NK-92 (cell line): ENCODE measurements around the gene SEZ6.
A peak's percentile ranks its signal among the peaks of the same experiment; 100 is the strongest.

Source experiments
- DNase-seq: peaks from one replicate; lab custom pipeline; 2025; ENCODE audit not compliant: unreplicated experiment; lab: John Stamatoyannopoulos, UW

SEZ6 gene

DNA sequence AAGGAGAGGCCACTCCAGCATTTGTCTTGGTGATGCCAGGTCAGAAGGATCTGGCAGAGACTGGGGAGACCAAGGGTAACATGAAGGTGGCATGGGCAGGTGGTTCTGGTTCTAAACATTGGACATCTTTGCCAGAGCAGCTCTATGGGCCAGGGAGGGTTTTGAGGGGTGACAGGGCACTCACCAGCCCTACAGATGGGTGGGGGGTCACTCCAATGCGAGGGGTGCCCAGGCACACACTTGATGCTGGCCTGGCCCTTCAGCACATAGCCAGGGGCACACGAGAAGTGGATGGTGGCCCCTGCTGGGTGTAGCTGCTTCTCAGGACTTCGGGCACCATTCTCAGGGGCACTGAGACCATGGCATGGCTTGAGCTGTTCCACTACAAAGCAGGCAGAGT, 49.0 kb downstream of the SEZ6 start:
- no peak for DNase-seq

DNA sequence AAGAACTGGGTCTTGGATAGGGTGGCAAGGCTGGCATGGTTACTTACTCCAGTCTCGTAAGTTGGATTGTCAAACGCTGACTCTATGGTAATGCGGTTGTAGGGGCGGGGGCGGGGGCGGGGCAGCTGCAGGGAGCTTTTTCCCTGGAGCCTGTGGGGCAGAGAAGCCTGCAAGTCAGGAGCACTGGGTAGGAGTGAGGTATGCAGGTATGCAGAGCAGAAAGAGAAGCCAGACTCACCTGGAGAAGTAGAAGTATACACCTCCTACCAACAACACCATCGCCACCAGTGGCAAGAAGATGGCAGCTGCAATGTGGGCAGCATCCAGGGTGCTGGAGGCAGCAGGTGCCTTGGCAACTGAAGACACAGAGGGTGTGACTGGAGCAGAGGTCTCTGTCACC, 49.7 kb downstream of the SEZ6 start:
- DNase-seq: no peak

DNA sequence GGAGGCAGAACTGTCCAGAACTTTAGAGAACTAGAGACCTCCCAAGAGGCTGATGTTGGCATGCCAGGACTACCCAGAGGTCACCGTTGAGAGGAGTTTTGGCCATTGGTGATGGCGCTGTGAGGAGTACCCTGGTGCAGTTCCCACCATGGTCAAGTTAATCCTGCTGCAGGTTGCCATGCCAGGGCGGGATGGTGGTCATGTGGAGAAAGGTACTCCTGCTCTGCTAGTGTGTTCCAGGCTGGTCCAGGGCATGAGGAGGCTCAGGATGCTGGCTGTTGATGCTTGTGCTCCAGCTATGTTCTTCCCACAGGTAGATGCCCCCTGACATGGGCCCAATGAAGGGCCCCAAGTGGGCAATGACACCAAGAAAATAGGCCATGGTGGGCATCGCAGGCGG, 50.4 kb downstream of the SEZ6 start:
- DNase-seq: no peak

DNA sequence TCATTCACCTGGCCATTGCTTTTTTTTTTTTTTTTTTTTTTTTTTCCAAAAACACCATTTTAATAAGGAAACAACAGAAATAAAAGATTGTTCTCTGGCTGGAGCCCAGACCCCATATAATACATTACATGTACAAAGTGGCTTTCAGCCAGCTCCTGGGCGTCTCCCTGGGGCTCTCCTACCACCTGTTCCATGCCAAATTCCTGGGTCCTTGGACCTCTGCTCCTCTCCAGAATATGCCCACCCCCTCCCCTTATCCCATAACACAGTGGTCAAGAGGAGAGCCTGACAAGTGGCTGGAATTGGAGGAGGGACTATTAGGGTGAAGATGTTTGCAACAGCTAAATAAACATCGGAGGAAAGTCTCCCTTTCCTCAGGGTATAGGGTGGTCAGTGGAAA, 50.9 kb downstream of the SEZ6 start:
- DNase-seq: no peak

DNA sequence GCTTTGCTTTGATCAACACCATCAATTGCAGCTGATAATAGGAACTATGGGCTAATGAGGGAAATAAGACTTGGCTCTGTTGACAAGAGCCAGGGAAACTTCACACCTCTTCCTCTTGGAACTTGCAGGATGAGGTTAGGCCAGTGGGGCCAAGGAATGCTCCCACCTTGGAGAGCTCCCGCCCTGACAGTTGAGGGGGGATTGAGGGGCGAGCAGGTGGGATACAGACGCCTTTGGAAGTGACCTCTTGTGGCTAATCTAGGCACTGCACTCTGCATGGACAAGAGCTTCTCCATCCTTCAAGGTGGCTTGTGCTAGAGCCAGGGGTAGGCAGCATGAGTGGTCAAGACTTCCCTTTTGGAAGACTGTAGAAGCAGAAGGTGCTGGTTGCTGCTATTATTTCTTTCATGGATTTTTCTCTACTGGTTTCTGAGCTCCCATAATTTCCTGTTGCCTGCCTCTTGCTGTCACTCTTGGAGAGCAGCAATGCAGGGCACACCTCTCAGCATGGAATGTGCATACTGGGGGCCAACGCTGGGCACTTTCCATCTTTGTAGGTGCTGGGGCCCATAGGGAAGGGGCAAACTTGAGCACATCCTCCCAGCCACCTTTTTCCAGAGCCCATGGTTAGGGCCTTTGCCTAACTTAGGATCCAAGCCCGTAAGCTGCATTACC, 52.3 kb downstream of the SEZ6 start:
- no peak for DNase-seq

DNA sequence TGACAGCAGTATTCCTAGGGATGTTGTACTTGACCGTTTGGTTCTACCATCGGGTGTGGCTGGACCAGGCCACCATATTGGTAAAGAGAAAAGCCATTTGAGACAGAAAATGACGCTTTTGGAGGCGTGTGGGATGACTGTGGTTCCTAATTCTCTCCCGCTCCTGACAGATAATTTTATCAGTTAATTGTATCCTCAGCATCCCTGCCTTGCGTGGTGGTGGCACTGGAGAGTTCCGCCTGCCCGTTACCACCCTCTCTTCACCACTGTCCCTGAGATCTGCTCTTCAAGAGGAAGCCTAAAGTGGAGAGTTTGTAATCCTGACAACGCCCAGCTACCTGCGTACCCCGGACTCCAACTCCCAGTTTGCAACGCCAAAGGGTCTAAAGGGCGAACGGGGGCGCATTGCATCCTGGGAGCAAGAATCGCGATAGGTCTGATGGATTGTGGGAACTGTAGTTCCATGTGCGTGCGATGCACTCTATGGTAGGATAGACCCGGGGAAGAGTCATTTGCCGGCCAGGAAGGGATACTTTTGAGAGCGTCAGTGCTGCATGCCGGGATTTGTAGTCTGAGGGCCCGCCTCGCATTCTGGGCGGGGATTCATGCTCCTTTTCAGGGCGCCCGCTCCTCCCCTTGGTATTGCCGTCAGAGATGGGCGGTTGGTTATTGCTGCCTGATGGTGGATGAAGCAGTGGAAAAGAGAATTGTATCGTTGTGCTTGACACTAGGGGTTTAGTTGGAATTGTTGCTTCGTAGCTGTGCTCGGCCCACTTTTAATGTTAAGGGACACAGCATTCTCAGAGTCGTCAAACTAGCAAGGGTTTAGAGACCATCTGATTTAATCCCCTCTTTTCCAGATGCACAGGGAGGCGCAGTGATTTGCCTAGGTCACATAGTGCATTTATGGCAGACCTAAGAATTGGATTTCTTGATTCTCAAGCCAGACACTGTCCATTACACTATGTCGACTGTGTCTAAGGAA, 53.5 kb downstream of the SEZ6 start:
- peak; percentile 79 for DNase-seq

DNA sequence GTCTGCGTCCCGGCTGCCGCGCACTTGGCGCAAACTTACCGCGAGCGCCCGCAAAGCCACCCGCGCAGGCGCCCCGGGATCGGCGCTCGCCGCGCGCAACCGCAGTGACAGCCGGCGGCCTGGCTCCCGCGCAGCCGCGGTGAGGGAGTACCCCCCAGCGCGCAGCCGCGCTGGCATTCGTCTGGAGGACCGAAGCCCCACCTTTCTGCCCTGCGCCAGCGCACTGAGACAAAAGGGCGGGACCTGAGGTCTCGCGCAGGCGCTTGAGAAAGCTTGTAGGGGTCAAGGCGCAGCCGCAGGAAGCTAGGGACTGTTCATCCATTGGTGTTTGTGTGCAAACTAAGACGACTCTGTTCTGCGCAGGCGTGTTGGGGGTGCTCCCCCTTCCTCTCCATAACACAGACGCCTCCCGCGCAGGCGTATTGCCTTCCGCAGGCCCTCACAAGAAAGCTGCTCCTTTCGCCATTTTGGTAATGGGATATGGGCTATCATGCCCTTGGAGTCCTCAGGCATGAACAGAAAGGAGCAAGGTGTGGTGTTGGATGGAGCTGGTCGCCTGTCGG, 54.3 kb downstream of the SEZ6 start, which contains the start of gene PHF12:
TSS of gene PHF12 (minus strand) at position 91 of the 563 bp plus-strand sequence. CDS start 558 bp downstream, outside the sequence.
- peak; percentile 99 for DNase-seq

DNA sequence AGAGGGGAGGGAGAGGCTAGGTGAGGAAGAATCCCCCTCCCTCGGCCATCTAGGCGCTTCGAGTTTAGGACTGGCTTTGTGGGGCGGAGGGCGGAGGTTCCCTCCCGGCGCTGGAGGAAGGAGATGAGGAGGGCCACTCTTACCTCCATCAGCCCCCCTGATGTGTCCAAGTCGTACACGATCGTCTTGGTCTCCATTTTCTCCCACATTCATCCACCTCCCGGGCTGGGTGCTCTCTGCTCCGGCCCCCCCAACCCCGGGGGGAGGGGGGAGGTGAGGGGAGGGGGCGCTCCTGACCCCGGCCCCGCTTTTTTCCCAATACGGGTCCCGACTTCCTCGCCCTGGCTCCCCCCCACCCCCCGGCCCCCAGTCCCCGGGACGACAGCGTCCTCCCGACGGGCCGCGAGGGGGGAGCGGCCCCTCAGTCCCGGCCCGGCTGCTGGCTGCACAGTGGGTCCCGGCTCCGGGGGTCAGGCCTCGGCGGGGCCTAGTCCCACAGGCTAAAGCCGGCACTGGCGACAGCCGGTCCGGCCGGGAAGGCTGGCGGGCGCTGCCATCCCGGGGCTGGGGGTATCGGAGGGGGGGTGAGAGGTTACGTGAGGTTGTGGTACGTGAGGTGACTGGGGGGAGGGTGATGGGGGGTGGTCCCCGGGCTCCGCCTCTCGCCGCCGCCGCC, 54.9 kb downstream of the SEZ6 start:
- DNase-seq: no peak

DNA sequence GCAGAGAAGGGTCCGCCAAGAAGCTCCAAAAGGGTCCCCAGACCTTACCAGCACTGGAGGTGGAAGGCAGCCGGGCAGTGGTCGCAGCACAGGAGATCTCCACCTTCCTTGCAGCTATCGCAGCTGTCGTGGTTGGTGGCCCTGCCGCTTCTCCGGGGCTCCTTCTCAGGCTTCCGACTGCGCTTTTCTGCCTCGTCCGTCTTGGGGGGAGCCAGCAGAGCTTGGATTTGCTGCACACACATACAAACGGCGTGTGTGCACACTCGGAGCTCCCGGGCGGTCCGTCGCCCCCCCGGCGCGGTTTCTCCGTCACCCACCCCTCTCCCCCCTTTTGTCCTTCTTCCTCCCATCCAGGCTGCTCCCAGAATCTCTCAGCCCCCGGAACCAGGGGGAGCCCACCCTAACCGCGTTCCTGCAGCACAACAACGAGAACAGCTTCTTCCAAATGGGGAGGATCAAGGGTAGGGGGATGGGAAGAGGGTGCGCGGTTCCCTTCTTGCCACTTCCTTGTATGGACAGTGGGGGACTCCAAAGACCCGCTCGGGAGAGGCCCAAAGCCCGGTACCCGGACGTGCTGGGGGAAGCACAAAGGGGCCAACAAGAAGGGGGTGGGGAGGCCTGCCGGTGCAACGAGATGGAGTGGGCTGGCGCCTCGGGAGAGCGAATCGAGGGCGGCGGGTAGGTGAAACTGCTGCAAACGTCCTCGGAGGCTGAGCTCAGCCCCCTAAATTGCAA, 55.6 kb downstream of the SEZ6 start:
- DNase-seq: no peak

DNA sequence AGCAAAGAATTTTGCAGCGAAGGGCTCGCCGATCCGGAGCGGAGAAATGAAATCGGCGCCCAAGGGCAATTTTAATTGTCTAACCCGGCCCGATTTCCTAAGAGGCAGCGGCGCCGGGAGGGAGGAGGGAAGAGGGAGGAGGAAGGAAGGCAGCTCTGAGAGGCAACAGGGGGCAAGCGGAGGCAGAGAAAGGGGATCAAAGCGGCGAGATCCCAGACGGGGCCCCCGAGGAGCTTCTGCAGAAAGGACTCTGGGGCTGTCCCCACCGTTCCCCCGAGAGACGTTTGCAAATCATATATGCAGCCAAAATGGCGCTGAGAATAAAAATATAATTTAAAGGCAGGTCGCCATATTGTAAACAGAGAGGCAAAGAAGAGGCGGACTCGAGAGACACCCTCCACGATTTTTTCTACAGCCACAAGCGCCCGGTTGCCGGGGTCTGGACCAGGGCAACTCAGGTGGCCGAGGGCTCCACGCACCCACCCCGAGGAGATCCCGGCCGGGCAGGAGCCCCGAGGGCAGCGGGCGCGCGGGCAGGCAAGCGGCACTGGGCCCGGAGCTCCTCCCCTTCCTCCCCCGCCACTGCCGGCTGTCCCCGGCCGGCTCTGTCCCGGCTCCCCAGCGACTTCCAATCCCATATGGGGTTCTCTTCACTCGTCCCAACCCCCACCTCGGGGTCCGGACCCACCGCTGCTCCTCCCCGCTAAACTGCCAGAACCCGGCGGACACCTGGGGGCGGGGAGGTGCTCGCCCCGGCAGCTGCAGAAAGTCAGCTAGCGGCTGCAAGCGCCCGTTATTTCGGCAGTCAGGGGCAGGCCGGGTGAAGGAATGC, 56.4 kb downstream of the SEZ6 start:
- DNase-seq: no peak

DNA sequence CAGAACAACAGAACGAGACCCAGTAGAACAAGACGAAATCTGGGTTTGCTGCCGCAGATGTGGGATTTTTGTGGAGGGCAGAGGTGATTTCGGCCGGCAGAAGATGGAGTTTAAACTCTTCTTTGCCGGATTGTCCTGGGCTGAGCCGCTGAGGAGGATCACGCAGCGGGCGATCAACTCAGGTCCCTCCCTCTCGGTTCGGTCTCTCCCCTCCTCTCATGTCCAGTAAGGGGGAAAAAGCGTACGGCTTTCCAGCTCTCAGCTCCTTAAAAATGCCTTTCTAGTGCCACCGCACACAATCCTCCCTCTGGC, 57.0 kb downstream of the SEZ6 start:
- no peak for DNase-seq

DNA sequence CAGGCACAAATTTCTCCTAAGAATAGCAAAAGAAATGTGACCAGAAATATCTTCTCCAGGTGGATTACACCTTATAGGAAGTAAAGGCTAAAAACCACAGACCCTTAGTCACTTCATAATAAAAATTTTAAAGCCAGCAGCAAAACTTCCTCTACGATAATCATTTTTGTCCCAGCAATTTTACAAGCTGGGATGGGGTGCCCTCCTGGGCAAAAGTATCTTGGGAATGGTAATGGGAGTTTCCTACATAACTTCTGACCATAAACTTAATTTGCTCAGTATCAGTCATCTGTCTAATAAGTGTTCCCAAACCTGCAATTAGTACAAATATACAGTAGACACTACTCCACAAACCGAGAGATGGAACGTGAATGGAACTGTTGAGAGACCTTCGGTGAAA, 57.5 kb downstream of the SEZ6 start:
- DNase-seq: no peak

DNA sequence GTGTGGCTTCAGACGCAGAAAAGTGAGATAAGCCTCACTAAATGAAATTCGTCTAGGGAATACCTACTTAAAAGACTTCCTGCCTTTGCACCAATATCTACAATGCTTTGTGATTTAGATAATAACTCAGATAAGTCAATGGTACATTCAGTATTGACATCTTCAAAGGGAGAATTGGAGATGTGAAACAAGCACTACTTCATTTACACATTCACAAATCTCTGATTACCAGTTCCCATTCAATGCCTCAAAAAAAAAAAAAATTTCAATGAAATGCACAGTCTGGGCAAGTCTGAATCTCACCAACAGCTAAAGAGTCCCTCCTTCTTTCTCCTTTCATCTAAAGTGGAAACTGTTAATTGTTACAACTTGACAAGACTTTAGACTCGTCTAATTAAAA, 58.2 kb downstream of the SEZ6 start:
- DNase-seq: no peak

DNA sequence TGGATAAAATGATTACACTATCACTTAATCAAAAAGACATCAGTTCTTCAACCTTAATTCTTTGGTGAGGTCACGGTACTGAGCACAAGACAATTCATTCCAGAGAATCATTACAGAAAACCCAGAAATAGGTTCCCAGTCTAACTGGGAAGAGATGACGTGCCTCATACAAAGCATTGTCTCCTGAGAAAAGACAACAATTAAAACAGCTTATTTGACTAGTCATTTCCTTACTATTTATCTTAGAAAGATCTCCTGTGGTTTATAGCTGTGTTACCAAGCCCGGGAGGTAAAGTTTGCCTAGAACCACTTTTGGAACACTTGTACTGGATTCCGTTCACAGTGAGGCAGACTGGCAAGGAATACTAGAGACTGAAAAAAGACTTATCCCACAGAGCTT, 59.6 kb downstream of the SEZ6 start:
- no peak for DNase-seq

DNA sequence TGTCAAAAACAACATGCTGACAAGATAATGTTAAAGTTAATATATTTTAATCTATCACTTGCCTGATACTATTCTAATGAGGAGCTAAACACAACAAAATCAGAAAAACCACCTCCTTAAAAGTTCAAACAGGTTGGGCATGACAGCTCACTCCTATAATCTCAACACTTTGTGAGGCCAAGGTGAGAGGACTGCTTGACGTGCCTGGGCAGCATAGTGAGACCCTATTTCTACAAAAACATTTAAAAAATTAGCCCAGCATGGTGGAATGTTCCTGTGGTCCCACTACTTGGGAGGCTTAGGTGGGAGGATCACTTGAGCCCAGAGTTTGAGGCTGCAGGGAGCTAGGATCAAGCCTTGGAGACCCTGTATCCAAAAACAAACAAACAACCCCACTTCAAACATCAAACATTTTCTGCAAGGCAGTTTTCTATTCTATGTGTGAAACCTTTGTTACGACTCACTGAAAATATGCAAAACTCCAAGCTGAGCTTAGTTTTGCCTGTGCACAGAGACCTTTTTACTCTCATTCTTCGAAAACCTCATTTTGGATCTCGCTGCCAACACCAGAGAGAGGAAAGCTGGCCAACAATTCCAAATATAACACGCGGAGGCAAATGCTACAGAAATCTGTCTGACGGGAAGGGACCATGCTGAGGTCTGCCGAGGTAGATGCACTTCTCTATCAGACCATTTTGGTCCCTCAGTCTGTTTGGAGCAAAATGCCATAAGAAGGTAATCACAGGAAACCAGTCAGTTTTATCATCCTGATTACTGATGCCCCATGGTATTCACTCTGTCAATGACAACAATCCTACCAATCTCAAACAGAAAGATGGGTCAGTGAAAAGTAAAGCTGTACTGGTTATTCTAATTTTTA, 60.7 kb downstream of the SEZ6 start:
- no peak for DNase-seq

DNA sequence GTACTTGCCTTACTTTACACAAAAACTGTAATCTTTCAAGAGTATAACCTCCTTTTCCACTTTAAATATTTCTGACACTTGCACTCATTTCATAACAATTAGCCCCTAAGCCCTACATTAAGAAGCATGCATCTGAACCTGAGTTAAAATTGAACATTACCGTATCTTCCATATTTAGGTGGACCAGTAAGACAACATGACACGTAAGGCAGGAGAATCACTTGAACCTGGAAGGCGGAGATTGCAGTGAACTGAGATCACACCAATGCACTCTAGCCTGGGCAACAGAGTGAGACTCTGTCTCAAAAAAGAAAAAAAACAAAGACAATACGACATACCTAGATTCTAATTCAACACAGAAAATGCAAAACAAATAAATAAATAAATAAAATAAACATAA, 61.5 kb downstream of the SEZ6 start:
- DNase-seq: no peak

DNA sequence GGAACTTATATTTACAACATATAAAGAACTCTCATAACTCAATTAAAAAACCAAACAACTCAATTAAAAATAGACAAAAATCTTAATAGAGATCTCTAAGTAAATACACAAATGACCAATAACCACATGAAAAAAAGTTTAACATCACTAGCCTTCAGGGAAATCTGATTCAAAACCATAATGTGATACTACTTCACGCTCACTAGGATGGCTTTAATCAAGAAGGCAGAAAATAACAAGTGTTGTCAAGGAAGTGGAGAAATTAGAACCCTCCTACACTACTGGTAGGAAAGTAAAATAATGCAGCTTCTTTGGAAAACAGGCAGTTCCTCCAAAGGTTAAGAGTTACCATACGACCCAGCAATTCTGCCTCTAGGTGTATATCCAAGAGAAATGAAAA, 62.9 kb downstream of the SEZ6 start:
- no peak for DNase-seq

DNA sequence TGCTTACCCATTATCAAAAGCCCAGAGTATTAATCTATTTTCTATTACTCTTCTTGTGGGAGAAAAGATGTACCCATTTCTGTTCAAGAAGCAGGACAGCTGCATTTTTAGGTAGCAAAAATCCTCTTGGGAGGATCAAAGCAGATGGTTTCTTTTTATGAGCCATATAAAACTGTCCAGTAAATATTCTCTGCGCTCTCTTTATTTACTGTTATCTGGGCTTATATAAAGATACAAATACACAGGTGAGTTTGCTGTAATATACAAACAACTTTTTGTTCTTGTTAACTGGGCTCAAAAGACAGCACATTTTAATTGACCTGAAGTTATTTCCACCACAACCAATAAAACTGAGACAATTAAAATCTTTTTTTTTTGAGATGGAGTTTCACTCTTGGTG, 64.6 kb downstream of the SEZ6 start:
- no peak for DNase-seq

DNA sequence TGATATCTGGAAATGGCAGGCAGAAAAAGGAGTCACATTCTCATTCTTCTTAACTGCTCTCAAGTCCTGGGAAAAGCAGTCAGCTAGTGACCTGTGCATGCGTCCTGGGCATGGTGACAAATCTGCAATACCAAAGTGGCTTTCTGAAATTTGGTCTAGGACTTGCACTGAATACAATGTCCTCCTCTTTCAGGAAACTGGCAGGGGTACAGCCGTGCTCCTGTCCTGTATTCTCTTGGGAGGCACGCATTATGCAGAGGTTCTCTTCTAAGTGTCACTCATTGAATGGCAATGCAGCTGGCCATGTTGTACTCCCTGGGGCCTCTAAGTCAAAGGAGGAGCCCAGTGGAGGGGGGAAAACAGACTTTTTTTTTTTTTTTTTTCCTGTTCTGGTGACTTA, 65.2 kb downstream of the SEZ6 start:
- no peak for DNase-seq
